ENCODE data around the gene PEA15.

DNA sequence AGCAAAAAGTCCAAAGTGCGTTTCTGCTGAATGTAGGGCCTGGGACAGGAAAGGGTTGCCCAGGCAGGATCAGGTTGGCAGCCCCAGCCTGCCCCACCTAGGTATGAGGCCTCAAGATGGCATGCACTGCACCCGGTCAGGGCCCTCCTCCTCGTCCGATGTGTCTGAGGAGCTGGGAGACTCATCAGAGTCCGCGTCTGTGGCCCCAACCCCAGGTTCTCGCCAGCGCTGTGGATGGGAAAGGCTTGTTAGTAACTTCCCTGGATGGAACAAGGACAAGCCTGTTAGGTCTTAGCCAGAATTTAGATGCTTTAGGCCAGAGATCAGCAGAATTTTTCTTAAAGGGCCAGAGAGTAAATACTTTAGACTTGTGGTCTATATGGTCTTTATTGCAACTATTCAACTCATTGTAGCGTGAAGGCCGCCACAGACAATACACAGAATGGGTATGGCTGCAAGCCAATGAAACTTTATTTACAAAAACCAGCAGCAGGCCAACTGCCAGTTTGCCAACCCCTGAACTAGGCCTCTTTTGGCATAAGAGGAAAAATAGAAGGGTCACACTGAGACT, 12.4 kb downstream of the PEA15 start:
- TF ChIP-seq, protein P1, sequence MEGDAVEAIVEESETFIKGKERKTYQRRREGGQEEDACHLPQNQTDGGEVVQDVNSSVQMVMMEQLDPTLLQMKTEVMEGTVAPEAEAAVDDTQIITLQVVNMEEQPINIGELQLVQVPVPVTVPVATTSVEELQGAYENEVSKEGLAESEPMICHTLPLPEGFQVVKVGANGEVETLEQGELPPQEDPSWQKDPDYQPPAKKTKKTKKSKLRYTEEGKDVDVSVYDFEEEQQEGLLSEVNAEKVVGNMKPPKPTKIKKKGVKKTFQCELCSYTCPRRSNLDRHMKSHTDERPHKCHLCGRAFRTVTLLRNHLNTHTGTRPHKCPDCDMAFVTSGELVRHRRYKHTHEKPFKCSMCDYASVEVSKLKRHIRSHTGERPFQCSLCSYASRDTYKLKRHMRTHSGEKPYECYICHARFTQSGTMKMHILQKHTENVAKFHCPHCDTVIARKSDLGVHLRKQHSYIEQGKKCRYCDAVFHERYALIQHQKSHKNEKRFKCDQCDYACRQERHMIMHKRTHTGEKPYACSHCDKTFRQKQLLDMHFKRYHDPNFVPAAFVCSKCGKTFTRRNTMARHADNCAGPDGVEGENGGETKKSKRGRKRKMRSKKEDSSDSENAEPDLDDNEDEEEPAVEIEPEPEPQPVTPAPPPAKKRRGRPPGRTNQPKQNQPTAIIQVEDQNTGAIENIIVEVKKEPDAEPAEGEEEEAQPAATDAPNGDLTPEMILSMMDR (IDR thresholded peaks at IDR 0.05; ENCODE audit: extremely low read depth in 1 of 2, insufficient read depth in 1 of 2, low read depth in 1 of 2, low read length in 2 of 2), result no peak
- TF ChIP-seq POLR2AphosphoS5 (IDR thresholded peaks at IDR 0.05; ENCODE audit: insufficient read depth, low read depth, low read length), result no peak
- no peak for TF ChIP-seq JUN (IDR thresholded peaks at IDR 0.05; ENCODE audit: borderline replicate concordance, insufficient read depth, insufficient read length, low read depth)
- TF ChIP-seq, protein P2, sequence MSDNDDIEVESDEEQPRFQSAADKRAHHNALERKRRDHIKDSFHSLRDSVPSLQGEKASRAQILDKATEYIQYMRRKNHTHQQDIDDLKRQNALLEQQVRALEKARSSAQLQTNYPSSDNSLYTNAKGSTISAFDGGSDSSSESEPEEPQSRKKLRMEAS (IDR thresholded peaks at IDR 0.05; ENCODE audit: insufficient read depth, insufficient read length), result no peak

All from endothelial cell of umbilical vein (primary cell).